Transverse colon (tissue), 4 donors: Measurements from ENCODE around the gene DEPP1. TPM values are rescaled to one million over a fixed set of nuclear protein-coding genes. Genes with fewer than 3 reads are reported as not detected.
A peak's percentile ranks its signal among the peaks of the same experiment; 100 is the strongest.

ENCODE experiments used
- DNase-seq: peaks from one replicate; pipeline ENCODE4 v3.0.0-alpha.2; 2019
- H3K27ac ChIP-seq, 4 donors: fragments of 200-600 bp; sonication (generic); 2 replicates each; pipeline ENCODE4 v1.5.1; 2016 to 2018; ENCODE audit warnings: inconsistent platforms in 4 of 4
- H3K27me3 ChIP-seq: fragments of 200-600 bp; sonication (generic); 2 replicates; pipeline ENCODE4 v1.5.1; 2017; ENCODE audit warnings: inconsistent platforms
- H3K36me3 ChIP-seq, 4 donors: fragments of 200-600 bp; sonication (generic); 2 replicates each; pipeline ENCODE4 v1.5.1; 2017 to 2019; ENCODE audit warnings: inconsistent platforms in 4 of 4
- H3K4me1 ChIP-seq, 4 donors: fragments of 200-600 bp; sonication (generic); 2 replicates each; pipeline ENCODE4 v1.5.1; 2017 to 2020; ENCODE audit warnings: inconsistent platforms in 4 of 4
- H3K4me3 ChIP-seq, 4 donors: fragments of 200-600 bp; sonication (generic); 1 replicate in 1 of 4; 2 replicates in 3 of 4; pipeline versions ENCODE4 v1.5.1 to v1.6.1; 2017 to 2019; ENCODE audit warnings: inconsistent platforms in 4 of 4
- H3K9me3 ChIP-seq, 2 donors: fragments of 200-600 bp; sonication (generic); 2 replicates each; pipeline ENCODE4 v1.5.1; 2017 to 2019; ENCODE audit warnings: inconsistent platforms in 2 of 2
- CTCF ChIP-seq, 5 experiments: fragments of 200-600 bp in 3 of 5; fragments of 450-650 bp in 2 of 5; sonication (generic) in 3 of 5; IDR thresholded peaks; 1 replicate in 2 of 5; 2 replicates in 3 of 5; pipeline ENCODE4 v1.5.1; 2016 to 2017; ENCODE audit warnings: antibody characterized with exemption in 5 of 5, inconsistent platforms in 3 of 5, mild to moderate bottlenecking in 2 of 5, moderate library complexity in 1 of 5
- EP300 ChIP-seq: sonication (generic); formaldehyde crosslinking; IDR thresholded peaks from one replicate; pipeline ENCODE4 v1.6.1; 2017; ENCODE audit warnings: antibody characterized with exemption, low read depth
- POLR2A ChIP-seq: fragments of 450-650 bp; IDR thresholded peaks from one replicate; pipeline ENCODE4 v1.6.1; 2016; ENCODE audit warnings: antibody characterized with exemption, mild to moderate bottlenecking, moderate library complexity
- POLR2AphosphoS5 ChIP-seq, 3 donors: sonication (generic); formaldehyde crosslinking; IDR thresholded peaks; one replicate each; pipeline ENCODE4 v1.6.1; 2016; ENCODE audit warnings: antibody characterized with exemption in 3 of 3
- WGBS, 2 donors: methylation state at CpG; one replicate each; pipeline ENCODE4 v1.1.5; 2018; ENCODE audit warnings: low coverage in 1 of 2; 5-methylcytosine and 5-hydroxymethylcytosine counted together
- in situ Hi-C, 4 donors: fragments of 200-750 bp; cut with MboI; loops; one replicate each; pipeline versions ENCODE4 v1.15.0 to v1.15.1; 2017; ENCODE audit warnings: low sequenced_read_pairs in 3 of 4, low pct_ligation_motif_present in 1 of 4, low pct_unique_long_range_greater_than_20kb in 1 of 4
- intact Hi-C: fragments of 100-400 bp; cut with DNase I; formaldehyde crosslinking; loops from one replicate; pipeline ENCODE4 v1.15.1; 2023; ENCODE audit warnings: low total_unique reads
- total RNA-seq, 4 donors: library from RNA; depleted of rRNA; stranded (reverse); fragments of >200 nt; gene quantifications; one replicate each; pipeline ENCODE4 v1.1.0, GENCODE V29; 2016

DEPP1 gene
- total RNA-seq, 4 donors from 2014 or later, result 14.6 to 109 (median 76.6) TPM

- Histone ChIP-seq H3K9me3 (no peaks in the 10 kb centered on the region), H3K4me3 (no peak overlapping the region), H3K27me3 (no peaks in the 10 kb centered on the region), H3K27ac (peak overlapping the region in 1 of 4 donors; percentile 36), H3K4me1 (peaks cover 7 to 15% (median 12%) of the 10 kb centered on the region in 4 donors), H3K36me3 (no peaks in the 10 kb centered on the region)
- TF ChIP-seq CTCF (IDR thresholded peaks at IDR 0.05) (no peak), POLR2A (no peak), EP300 (no peak)
- no peak for DNase-seq
- intact Hi-C loops, result no loop called here
- 64 to 91% methylated on average over 2 to 3 of the region's 3 CpGs for WGBS, 2 donors
- in situ Hi-C loops, result no loop called here
Measured at GRCh38 chr10:44986179-44986578, 7.6 kb upstream of the DEPP1 start.

GRCh38 chr10:44985175-44985681 lies 6.6 kb upstream of the DEPP1 start:
- 77% methylated on average over 9 of the region's 9 CpGs; no CpG with 5 or more reads in 1 of the 2 donors for WGBS, 2 donors
- no peak for DNase-seq
- intact Hi-C loops, result no loop called here
- Histone ChIP-seq H3K27me3 (no peaks in the 10 kb centered on the region), H3K4me3 (no peak overlapping the region), H3K36me3 (no peaks in the 10 kb centered on the region), H3K9me3 (no peaks in the 10 kb centered on the region), H3K4me1 (peaks cover 16 to 25% (median 22%) of the 10 kb centered on the region in 4 donors), H3K27ac (peak overlapping the region in 1 of 4 donors; percentile 36)
- in situ Hi-C loops, result no loop called here
- TF ChIP-seq CTCF (IDR thresholded peaks at IDR 0.05), result no peak
- TF ChIP-seq EP300, result no peak
- no peak for TF ChIP-seq POLR2AphosphoS5 (IDR thresholded peaks at IDR 0.05)
- TF ChIP-seq POLR2A, result no peak

GRCh38 chr10:44984671-44985101 lies 6.1 kb upstream of the DEPP1 start:
- H3K27ac ChIP-seq, result peak overlapping the region in 2 of 4 donors; percentile 3 to 22
- no peak overlapping the region for H3K4me3 ChIP-seq
- in situ Hi-C loops, result no loop called here
- H3K36me3 ChIP-seq, result no peaks in the 10 kb centered on the region
- no peaks in the 10 kb centered on the region for H3K27me3 ChIP-seq
- 91% methylated on average over 11 of the region's 15 CpGs; no CpG with 5 or more reads in 1 of the 2 donors for WGBS, 2 donors
- peaks cover 20 to 30% (median 26%) of the 10 kb centered on the region in 4 donors for H3K4me1 ChIP-seq
- intact Hi-C loops, result no loop called here
- DNase-seq, result no peak
- no peaks in the 10 kb centered on the region for H3K9me3 ChIP-seq
- no peak for TF ChIP-seq POLR2AphosphoS5 (IDR thresholded peaks at IDR 0.05)
- no peak for TF ChIP-seq CTCF (IDR thresholded peaks at IDR 0.05)
- no peak for TF ChIP-seq POLR2A
- no peak for TF ChIP-seq EP300

- Histone ChIP-seq H3K9me3 (no peaks in the 10 kb centered on the region), H3K36me3 (no peaks in the 10 kb centered on the region), H3K4me3 (no peak overlapping the region), H3K27ac (peak overlapping the region in 1 of 4 donors; percentile 22), H3K27me3 (no peaks in the 10 kb centered on the region), H3K4me1 (peaks cover 28 to 38% (median 34%) of the 10 kb centered on the region in 4 donors)
- in situ Hi-C loops (no loop called here), intact Hi-C loops (no loop called here)
- no peak for DNase-seq
- WGBS, 2 donors, result 91% methylated on average over 10 of the region's 10 CpGs; no CpG with 5 or more reads in 1 of the 2 donors
- no peak for TF ChIP-seq POLR2AphosphoS5 (IDR thresholded peaks at IDR 0.05)
- no peak for TF ChIP-seq POLR2A
- TF ChIP-seq CTCF (IDR thresholded peaks at IDR 0.05), result no peak
- TF ChIP-seq EP300, result no peak
Measured at GRCh38 chr10:44983895-44984278, 5.3 kb upstream of the DEPP1 start.
